H7 (cell line): Measurements from ENCODE around the gene SPNS2. TPM values are rescaled to one million over a fixed set of nuclear protein-coding genes. Genes with fewer than 3 reads are reported as not detected.

Experiments used
- DNase-seq: peaks from one replicate; pipeline ENCODE4 v3.0.0; 2012
- H3K27me3 ChIP-seq: 2 replicates; pipeline ENCODE4 v1.6.0; 2011; ENCODE audit warnings: mild to moderate bottlenecking, low read length; ENCODE audit not compliant: control insufficient read depth, insufficient read depth
- H3K36me3 ChIP-seq: replicated peaks from 2 replicates; pipeline ENCODE4 v1.5.1; 2011; ENCODE audit warnings: low read length; ENCODE audit not compliant: control insufficient read depth, insufficient read depth
- H3K4me3 ChIP-seq: 2 replicates; pipeline ENCODE4 v1.5.1; 2011; ENCODE audit warnings: low read depth, mild to moderate bottlenecking, control low read depth, low read length, moderate library complexity; ENCODE audit not compliant: insufficient read depth
- total RNA-seq: library from RNA; depleted of rRNA; stranded (reverse); fragments of >200 nt; shearing (Covaris generic); gene quantifications from 2 replicates; pipeline ENCODE4 v1.2.3, GENCODE V29; 2014

The SPNS2 gene
- total RNA-seq, 1 experiment from 2014 or later = 2.1 TPM

DNA sequence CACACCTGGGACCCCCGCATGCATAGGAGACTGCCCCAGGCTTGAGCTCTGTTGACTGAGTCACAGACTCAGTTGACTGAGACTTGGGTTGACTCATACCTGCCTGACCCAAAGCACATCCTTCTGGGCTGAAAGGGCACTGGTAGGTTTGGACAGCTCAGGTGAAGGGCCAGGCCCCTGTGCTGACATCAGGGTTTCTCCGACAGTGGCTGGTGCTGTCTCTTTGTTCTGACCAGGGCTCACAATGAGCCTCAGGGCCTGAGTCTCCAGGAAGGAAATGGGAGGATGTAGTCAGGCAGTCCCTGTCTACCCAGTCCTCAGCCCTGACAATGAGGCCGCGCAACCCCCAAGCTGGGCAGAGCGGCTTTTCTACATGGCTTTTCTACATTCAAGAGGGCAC, 6.5 kb downstream of the SPNS2 start:
- H3K27me3 ChIP-seq = peaks cover 14% of the 10 kb centered on the region
- H3K36me3 ChIP-seq = no peaks in the 10 kb centered on the region
- no peak for DNase-seq
- H3K4me3 ChIP-seq = no peak overlapping the region

DNA sequence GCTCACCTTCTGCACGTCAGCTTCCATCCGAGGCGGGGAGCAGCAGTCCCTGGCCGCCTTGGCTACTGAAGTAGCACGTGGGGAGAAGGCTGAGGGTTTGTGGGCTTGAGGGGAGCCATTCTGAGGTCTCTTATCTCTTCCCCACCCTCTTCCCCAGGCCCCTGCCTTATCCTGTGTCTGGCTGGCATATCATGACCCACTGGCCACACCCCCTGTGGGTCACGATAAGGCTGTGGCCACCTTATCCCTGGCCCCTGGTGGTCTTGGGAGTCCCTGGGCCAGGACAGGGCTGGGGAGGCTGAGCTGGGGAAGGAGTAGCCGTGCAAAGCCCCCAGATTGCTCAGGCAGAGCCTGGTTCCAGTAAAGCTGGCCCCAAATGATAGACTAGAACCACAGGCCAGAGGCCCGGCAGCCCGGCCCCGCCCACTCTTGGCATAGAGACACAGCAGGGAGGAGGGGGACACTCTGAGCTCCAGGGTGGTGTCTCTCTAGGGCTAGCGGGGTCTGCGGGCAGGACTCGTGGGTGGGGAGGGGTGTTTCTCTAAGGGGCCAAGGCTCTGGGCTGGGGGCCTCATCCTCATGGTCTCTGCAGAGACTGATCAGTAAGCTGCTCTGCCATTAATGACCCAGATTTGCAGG, 7.6 kb downstream of the SPNS2 start:
- Histone ChIP-seq H3K36me3 (no peaks in the 10 kb centered on the region), H3K4me3 (no peak overlapping the region), H3K27me3 (peaks cover 4% of the 10 kb centered on the region)
- no peak for DNase-seq

DNA sequence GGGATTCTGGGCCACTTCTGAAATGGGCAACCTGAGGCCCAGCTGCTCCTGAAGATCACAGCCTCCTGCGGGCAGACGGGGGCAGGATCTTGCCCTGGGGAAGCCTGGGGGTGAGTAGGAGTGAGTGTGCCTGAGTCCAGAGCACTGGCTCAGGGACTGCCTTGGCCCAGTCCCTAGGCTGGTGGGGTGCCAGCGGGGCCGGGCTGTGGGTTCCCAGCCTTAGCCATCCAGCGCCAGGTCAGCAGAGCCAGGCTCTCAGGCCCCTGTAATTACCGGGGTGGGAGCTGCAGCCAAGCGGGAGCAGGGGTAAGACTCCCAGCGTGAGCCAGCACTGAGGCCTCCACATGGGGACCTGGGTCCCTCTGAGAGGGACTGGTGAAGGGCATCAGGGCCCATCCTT, 8.2 kb downstream of the SPNS2 start:
- no peak overlapping the region for H3K4me3 ChIP-seq
- no peak for DNase-seq
- H3K27me3 ChIP-seq = no peaks in the 10 kb centered on the region; the same call in 1 of the 2 replicates
- H3K36me3 ChIP-seq = no peaks in the 10 kb centered on the region

DNA sequence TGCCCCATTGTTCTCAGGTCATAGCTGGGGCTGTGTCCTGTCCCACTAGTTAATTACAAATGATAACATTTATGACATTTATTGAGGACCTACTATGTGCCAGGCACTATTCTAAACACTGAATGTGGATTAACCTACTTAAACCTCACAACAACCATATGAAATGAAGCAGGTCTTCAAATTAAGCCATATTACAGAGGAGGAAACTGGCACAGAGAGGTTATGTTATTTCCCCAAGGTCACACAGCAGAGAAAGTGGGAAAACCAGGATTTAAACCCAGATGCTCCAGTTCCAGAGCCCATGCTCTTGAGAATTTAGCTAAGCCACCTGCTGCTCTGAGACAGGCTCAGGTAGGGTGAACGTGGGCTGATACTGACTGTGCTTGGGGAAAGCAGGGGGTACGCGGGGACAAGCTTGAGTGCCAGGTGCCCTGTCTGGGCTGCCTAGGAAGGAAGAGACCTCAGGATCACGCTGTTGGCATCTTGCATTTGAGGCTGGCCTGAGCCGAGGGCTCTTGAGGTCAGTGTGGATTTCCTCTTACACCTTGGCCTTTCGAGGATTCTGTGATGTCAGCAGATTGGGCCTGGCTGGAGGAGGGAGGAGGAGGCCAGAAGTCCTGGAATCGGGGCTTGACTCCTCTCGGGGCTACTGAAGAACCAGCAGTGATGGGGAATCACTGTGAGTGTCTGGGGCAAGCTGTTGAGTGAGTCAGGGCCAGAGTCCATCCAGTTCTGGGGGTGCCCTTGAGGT, 8.9 kb downstream of the SPNS2 start:
- no peak overlapping the region for H3K4me3 ChIP-seq
- H3K27me3 ChIP-seq = no peaks in the 10 kb centered on the region; the same call in 1 of the 2 replicates
- no peaks in the 10 kb centered on the region for H3K36me3 ChIP-seq
- no peak for DNase-seq

DNA sequence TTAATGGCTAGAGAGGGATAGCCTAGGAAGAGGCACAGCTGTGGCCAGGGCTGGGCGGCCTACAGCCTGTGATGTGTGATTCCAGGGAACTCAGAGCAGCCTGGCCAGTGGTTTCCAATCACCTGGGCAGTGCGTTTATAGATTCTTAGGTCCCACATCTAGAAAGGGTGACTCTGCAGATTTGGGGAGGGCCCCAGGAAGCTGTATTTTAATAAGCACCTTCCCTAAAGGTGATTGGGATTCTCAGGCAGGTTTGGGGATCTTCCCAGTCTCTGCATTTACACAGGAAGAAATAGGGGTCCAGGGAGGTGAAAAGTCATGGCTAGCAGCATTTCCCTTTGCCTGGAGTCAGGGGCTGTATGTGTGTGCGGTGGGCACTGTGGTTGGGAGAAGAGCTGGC, 9.5 kb downstream of the SPNS2 start:
- H3K27me3 ChIP-seq = no peaks in the 10 kb centered on the region; the same call in 1 of the 2 replicates
- no peaks in the 10 kb centered on the region for H3K36me3 ChIP-seq
- DNase-seq = no peak
- H3K4me3 ChIP-seq = no peak overlapping the region

DNA sequence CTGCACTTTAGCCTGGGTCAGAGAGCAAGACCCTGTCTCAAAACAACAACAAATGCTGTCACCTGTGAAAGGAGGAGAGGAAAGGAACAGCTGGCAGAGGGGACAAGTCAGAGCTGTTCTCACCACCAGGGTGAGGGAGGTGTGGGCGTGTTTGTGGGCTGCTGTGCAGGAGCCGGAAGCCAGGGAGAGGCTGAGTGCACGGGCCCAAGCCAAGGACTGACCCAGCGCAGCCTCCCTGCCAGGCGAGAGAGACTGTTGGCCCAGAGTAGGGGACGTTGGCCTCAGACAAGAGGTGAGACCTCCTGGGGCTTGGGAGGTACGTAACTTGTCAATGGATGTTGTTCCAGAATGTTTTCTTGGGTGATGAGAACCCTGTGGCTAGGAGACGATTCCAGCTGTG, 10.7 kb downstream of the SPNS2 start:
- H3K4me3 ChIP-seq = no peak overlapping the region
- H3K27me3 ChIP-seq = no peaks in the 10 kb centered on the region
- no peak for DNase-seq
- no peaks in the 10 kb centered on the region for H3K36me3 ChIP-seq

DNA sequence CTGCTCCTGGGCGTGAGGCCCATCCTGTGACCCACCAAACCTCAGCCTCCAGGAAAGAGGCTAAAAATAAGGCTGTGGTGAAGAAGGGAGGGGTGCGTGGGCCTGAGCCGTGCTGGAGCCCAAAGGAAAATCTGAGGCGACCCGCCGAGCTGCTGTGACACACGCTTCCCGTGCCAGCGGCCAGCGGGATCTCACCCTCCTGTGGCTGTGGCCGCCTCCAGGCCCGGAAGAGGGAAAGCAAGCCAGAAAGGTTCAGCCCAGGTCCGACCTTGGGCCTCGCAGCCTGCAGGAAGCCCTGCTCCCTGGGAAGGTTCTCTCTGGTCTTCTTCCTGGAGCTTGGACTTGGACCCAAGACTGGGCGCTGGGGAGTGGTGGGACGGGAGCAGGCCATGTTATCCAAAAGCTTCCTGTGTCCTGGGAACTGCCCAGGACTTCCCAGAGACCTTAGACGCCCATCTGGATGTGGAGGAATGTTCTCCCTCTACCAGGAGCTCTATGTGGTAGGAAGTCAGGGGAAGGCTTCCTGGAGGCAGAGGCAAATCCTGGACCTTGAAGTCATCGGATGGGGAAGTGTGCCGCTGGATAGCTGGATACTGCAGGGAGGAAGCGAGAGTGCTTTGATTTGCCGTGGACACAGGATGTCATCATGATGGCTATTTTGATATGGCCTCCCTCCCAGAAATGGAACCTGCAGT, 11.4 kb downstream of the SPNS2 start:
- H3K27me3 ChIP-seq = no peaks in the 10 kb centered on the region
- no peak overlapping the region for H3K4me3 ChIP-seq
- no peaks in the 10 kb centered on the region for H3K36me3 ChIP-seq
- DNase-seq = no peak

DNA sequence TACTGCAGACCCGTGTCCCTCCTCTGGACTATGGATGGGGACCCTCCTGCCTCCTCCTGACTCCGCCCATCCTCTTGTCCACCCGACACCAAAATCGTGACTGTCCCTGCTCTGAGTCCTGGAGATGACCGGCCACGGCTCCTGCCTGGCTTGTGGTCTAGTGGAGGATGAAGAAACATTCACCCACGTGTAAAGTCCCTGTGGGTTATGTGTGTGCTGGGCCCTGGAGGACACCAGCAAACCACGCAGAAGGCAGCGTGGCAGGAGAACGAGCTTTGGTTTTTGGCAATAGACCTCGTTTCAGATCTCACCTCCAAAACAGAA, 11.9 kb downstream of the SPNS2 start:
- no peak for DNase-seq
- H3K27me3 ChIP-seq = no peaks in the 10 kb centered on the region
- no peaks in the 10 kb centered on the region for H3K36me3 ChIP-seq
- H3K4me3 ChIP-seq = no peak overlapping the region

DNA sequence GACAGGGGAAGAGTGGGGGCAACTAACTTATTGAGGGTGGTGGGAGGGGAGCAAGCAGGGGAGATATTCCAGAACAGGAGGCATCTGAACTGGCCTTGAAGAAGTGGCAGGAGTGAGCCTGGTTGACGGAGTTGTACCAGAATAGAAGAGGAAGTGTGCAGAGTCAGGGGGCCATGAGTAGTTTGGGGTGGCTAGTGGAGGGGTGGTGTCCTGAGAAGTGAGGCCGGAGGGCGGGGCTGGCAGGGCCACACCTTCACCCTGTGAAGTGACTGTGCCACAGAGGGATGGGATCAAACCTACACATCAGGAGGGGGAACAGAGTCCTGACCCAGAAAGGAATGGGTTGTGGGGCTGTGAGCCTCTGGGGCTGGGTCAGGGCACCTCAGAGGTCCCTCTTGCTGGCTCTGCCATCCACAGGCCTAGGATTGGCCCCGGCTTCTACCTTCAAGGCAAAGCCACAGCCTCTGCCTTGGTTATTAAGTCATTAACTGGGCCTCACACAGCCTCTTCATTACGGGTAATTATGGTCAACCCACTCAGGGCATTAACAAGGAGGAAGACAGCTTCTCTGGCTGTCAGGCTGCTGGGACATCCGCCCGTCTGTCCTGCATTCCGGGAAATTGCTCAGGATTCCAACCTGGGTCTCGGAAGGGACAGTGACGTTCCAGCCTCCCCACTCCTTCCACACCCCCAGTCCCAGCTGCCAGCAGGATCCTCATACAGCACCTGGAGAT, 12.7 kb downstream of the SPNS2 start:
- no peaks in the 10 kb centered on the region for H3K36me3 ChIP-seq
- no peak overlapping the region for H3K4me3 ChIP-seq
- H3K27me3 ChIP-seq = no peaks in the 10 kb centered on the region
- no peak for DNase-seq

DNA sequence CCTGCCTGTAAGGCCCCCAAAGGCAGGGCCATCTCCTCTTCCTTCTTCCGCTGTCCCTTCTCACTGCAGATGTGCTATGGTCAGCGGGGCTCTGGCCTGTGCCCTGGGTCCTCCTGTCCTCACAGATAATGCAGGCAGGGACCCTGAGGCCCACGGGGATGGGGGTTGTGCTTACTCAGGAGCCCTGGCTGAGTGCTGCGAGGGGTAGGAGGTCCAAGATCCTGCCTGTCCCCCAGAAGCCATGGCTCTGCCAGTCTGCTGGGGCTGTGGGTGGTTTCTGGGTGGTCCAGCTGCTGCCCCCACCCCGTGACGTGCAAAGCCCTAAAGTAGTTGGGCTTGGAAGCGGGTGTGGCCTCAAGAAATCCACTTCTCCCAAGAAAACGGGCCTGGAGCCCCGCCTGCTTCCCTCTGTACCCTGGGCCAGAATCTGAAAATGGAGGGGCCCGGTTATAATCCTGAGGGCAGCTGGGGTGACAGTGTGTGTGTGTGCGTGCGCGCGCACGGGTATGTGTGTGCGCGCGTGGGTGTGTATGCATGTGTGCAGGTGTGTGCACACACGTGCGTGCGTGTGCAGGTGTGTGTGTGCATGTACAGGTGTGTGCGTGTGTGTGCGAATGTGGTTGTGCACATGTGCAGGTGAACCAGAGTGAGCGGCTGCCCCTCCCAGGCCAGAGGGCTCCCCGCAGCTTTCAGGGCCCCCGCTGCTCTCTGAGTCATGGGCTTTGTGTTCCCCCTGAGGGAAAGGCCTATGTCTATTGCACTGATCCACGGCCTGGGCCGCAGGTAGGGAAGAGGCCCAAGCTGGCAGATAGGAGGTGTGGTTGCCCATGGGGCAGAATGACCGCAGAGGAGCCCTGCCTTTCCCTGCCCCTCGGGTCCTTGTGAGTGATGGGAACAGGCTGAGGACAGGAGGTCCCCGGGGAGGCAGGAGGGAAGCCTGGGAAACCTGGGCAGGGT, 13.8 kb downstream of the SPNS2 start:
- Histone ChIP-seq H3K4me3 (no peak overlapping the region), H3K27me3 (no peaks in the 10 kb centered on the region), H3K36me3 (no peaks in the 10 kb centered on the region)
- DNase-seq = no peak

DNA sequence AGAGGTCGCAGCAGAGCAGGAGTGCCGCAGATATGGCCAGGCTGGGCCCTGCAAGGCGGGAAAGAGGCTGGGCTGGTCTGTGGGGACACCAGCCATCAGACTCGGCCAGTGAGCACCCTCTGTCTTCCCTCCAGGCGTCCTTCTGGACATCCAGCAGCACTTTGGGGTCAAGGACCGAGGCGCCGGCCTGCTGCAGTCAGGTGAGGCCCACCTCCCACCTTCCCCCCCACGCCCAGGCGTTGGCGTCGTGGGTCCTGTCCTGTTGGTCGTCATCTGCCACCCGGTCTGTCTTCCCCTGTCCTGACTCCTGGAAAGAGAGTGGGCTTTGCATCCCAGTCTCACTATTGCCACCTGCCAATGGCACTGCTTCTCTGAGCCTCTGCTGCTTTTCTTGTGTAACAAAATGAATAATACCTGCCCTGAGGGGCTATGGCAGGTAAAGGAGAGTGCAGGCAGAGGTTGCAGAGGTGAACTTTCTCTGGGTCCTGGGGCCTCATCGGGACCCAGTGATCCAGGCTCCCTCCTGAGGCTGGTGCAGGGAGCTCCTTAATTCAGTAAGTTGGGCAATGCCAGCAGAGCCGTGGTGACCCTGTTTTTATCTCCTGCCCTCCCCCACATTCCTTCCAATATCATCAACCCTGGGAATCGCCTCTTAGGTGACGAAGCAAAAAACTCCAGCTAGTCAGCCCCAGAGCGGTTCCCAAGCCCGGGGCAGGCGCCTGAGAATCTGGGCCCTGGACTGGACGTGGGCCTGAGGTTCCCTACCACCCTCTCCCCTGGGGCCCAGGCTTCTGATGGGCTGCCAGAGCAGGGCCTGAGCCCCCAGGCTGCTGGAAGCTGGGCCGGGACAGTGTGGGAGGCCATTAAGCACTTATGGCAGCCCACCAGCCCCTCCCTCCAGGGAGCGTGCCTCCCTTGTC, 14.7 kb downstream of the SPNS2 start:
- H3K36me3 ChIP-seq = no peaks in the 10 kb centered on the region

DNA sequence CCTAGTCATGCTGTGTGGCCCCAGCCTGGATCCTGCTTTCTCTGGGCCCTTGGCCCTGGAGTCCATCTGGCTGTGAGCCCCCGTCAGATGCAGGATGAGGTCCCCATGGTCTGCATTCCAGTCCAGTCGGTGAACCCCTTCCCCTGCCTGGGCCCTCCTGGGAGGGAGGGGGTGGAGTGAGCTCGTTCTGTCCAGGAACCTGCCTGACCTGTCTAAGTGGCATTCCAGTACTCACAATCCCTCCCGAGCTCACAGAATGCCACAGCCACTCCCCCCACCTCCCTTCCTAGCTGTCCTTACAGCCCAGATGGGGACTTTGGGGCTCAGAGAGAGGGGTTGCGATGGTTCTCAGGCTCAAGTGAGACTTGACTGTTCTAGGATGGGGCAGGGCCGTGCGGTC, 15.5 kb downstream of the SPNS2 start:
- Histone ChIP-seq H3K36me3 (no peaks in the 10 kb centered on the region), H3K4me3 (no peak overlapping the region), H3K27me3 (no peaks in the 10 kb centered on the region; the same call in 1 of the 2 replicates)
- DNase-seq = peak; percentile 77

More for the DNA sequence above, 14.7 kb downstream of the SPNS2 start:
- H3K27me3 ChIP-seq = no peaks in the 10 kb centered on the region
- no peak overlapping the region for H3K4me3 ChIP-seq
- DNase-seq = no peak

DNA sequence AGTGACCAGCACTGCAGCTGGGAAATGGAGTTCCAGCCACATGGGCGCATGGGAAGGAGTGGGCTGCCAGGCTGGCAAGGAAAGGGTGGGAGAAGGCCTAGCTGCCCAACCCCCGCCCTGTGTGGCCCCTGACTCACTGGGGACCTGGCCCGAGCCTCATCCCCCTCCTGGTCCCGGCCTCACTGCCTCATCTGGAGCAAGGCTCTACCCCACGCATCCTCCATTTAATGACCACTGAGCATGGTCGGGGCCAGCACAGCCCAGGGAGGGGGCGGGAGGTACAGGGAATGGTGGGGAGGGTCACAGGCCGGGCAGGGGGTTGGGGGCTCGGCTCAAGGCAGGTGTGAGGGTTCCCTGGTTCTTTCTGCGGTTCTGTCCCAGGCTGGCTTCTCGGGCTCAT, 16.1 kb downstream of the SPNS2 start:
- Histone ChIP-seq H3K27me3 (no peaks in the 10 kb centered on the region; the same call in 1 of the 2 replicates), H3K36me3 (no peaks in the 10 kb centered on the region), H3K4me3 (no peak overlapping the region)
- no peak for DNase-seq
